ENCODE results near the gene CAPRIN1. TPM values are rescaled to one million over a fixed set of nuclear protein-coding genes. Genes with fewer than 3 reads are reported as not detected.
A peak's percentile ranks its signal among the peaks of the same experiment; 100 is the strongest.

The CAPRIN1 gene
- total RNA-seq, 3 donors from 2014 or later, result 148 to 198 (median 167) TPM

DNA sequence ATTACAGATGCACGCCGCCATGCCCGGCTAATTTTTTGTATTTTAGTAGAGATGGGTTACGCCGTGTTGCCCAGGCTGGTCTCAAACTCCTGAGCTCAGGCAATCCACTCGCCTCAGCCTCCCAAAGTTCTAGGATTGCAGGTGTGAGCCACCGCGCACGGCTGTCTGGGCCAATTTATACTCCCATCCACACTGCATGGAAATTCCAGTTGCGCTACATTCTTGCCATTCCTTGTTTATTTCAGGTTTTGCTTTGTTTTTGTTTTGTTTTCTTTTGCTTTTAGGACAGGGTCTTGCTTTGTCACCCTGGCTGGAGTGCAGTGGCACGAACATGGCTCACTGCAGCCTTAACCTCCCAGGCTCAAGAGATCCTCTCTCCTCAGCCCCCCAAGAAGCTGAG is 11.0 kb upstream of the CAPRIN1 start:
- no peaks in the 10 kb centered on the region for H3K27me3 ChIP-seq
- H3K27ac ChIP-seq, result no peak overlapping the region
- H3K36me3 ChIP-seq, result no peaks in the 10 kb centered on the region
- H3K4me1 ChIP-seq, result no peaks in the 10 kb centered on the region
- no peaks in the 10 kb centered on the region for H3K9me3 ChIP-seq
- no peak overlapping the region for H3K4me3 ChIP-seq
- intact Hi-C loops (cut with DNase I; ENCODE audit: low total_unique reads), result no loop called here
- no peak for DNase-seq (ENCODE audit: low spot score in 2 of 2)
- TF ChIP-seq POLR2A (IDR thresholded peaks at IDR 0.05), result no peak
- no peak for TF ChIP-seq POLR2AphosphoS5 (IDR thresholded peaks at IDR 0.05)
- no peak for TF ChIP-seq CTCF (IDR thresholded peaks at IDR 0.05)

DNA sequence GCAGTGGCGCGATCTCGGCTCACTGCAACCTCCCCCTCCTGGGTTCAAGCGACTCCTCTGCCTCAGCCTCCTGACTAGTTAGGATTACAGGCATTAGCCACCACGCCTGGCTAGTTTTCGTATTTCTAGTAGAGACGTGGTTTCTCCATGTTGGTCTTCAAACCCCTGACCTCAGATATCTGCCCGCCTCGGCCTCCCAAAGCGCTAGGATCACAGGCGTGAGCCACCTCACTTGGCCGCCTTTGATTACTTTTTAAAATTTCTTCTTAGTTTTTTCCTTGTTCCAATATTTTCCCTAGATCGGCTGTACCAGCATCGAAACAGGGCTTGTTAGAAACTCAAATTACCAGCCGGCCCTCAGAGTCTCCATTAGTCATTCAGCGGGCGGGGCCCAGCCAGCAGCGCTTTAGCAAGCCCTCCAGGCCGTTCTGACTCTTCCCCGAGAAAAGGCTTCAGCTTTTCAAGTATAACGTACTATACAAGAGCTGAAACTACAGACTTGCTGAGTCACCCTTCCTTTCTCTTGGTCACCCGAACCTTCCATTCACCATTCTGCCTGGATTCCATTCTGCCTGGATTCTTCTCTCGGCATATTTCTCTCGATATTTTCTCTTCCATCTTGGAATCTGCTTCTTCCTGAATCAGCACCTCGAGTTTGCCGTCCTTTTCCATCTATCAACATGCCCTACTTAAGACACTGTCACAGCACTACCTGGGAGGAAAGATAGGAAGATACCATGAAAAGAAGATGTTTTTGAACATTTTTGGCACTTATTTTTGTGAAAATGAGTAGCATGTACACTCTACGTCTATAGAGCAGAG is 6.7 kb upstream of the CAPRIN1 start:
- Histone ChIP-seq H3K27me3 (no peaks in the 10 kb centered on the region), H3K4me3 (peak overlapping the region in 1 of 3 donors; percentile 10), H3K4me1 (no peaks in the 10 kb centered on the region), H3K36me3 (no peaks in the 10 kb centered on the region), H3K9me3 (no peaks in the 10 kb centered on the region), H3K27ac (no peak overlapping the region)
- no peak for DNase-seq (ENCODE audit: low spot score in 2 of 2)
- TF ChIP-seq POLR2AphosphoS5 (IDR thresholded peaks at IDR 0.05) (no peak), CTCF (IDR thresholded peaks at IDR 0.05) (no peak), POLR2A (IDR thresholded peaks at IDR 0.05) (no peak)
- intact Hi-C loops (cut with DNase I; ENCODE audit: low total_unique reads), result no loop called here

DNA sequence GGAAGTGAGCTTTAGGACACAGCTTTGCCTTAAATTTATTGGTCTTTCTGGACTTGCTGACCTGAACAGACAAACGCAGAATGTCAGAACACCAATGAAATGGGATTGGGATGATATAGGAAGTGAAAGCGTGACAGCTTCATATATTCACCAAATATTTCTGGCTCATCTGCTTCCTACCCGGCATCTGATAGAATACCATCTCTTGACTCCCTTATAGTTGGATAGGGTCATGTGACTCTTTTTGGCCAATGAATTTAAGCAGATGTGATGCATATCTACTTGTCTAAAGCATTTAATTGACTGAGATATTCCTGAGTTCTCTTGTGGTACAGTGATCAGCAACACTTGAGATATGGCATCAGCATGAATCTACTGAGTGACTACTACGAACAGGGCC is 2.5 kb upstream of the CAPRIN1 start:
- no peaks in the 10 kb centered on the region for H3K27me3 ChIP-seq
- no peaks in the 10 kb centered on the region for H3K36me3 ChIP-seq
- H3K27ac ChIP-seq, result no peak overlapping the region
- TF ChIP-seq CTCF (IDR thresholded peaks at IDR 0.05), result no peak
- no peak for DNase-seq (ENCODE audit: low spot score in 2 of 2)
- intact Hi-C loops (cut with DNase I; ENCODE audit: low total_unique reads), result no loop called here
- no peak overlapping the region for H3K4me3 ChIP-seq
- no peaks in the 10 kb centered on the region for H3K4me1 ChIP-seq
- H3K9me3 ChIP-seq, result no peaks in the 10 kb centered on the region

DNA sequence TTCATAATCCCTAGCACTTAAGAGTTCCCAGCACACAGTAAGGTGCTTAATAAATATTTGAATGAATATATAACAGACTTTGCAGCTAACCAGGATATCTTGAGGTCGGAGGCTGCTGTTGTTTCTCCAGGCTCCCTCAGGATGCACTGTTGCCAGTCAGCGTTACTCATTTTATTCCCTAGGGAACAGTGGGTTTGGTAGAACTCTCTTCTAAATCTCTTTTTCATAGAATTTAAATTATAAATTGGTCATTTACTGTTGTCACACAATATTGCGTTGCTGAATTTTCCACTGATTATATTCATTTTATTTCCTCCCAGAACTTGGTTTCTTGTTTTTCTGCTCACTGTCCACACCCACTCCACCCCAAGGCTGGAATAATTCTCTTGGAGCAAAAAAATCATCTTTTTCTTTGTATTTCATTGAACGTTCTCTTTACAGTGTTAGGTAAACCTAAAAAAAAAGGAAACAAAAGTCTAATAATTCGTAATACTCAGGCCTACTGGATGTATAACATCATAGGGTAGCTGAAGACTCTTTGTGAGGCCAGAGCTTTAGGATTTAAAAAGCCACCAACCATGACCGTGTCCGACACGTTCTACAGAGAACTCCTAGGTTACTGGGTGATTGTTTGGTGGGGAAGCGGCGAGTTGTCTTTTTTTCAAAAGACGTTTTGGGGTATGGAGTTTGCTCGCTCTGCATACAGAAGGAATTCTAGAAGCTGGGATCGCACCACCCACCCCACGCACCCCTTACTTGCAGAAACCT is 766 bp upstream of the CAPRIN1 start:
- no peaks in the 10 kb centered on the region for H3K36me3 ChIP-seq
- H3K9me3 ChIP-seq, result no peaks in the 10 kb centered on the region
- no peaks in the 10 kb centered on the region for H3K4me1 ChIP-seq
- DNase-seq (ENCODE audit: low spot score in 2 of 2), result no peak
- intact Hi-C loops (cut with DNase I; ENCODE audit: low total_unique reads), result no loop called here
- H3K27ac ChIP-seq, result peak overlapping the region; percentile 98 to 100
- peak overlapping the region; percentile 79 to 99 (median 88) for H3K4me3 ChIP-seq
- TF ChIP-seq POLR2A (IDR thresholded peaks at IDR 0.05), result no peak
- TF ChIP-seq CTCF (IDR thresholded peaks at IDR 0.05), result no peak
- no peak for TF ChIP-seq POLR2AphosphoS5 (IDR thresholded peaks at IDR 0.05)
- H3K27me3 ChIP-seq, result no peaks in the 10 kb centered on the region

DNA sequence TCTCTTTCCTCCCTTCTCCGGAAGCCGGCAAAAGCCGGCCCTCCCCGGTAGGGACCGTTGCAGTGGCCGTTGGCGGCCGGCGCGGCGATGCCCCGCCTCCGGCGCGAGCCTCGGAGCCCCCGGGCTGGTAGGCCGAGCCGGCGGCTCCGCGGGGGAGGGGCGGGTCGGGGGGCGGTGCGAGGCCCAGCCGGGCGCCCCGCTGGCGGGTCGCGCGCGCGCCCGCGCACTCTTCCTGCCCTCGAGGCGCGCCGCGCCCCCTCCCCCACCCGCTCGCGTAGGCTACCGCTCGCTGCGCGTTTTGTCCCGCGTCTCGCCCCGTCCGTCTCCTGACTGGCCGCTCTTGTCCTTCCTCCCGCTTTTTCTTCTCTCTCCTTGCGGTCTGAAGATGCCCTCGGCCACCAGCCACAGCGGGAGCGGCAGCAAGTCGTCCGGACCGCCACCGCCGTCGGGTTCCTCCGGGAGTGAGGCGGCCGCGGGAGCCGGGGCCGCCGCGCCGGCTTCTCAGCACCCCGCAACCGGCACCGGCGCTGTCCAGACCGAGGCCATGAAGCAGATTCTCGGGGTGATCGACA is 591 bp downstream of the CAPRIN1 start:
- peak overlapping the region; percentile 98 to 100 for H3K27ac ChIP-seq
- TF ChIP-seq CTCF (IDR thresholded peaks at IDR 0.05) (no peak), POLR2A (IDR thresholded peaks at IDR 0.05) (no peak), POLR2AphosphoS5 (IDR thresholded peaks at IDR 0.05) (peak; percentile 61 to 74 (median 65))
- DNase-seq (ENCODE audit: low spot score in 2 of 2), result peak; percentile 68 to 82
- peaks cover 0 to 9% of the 10 kb centered on the region in 2 donors for H3K4me1 ChIP-seq
- no peaks in the 10 kb centered on the region for H3K36me3 ChIP-seq
- intact Hi-C loops (cut with DNase I; ENCODE audit: low total_unique reads), result loop anchor here (1.0 kb wide), 1 partner anchor 56 kb away; no protein-coding TSS in a partner anchor
- H3K9me3 ChIP-seq, result no peaks in the 10 kb centered on the region
- peak overlapping the region; percentile 79 to 99 (median 88) for H3K4me3 ChIP-seq
- no peaks in the 10 kb centered on the region for H3K27me3 ChIP-seq
